ENCODE data around the gene TRPC4AP.
A peak's percentile ranks its signal among the peaks of the same experiment; 100 is the strongest.

Gene TRPC4AP

DNA sequence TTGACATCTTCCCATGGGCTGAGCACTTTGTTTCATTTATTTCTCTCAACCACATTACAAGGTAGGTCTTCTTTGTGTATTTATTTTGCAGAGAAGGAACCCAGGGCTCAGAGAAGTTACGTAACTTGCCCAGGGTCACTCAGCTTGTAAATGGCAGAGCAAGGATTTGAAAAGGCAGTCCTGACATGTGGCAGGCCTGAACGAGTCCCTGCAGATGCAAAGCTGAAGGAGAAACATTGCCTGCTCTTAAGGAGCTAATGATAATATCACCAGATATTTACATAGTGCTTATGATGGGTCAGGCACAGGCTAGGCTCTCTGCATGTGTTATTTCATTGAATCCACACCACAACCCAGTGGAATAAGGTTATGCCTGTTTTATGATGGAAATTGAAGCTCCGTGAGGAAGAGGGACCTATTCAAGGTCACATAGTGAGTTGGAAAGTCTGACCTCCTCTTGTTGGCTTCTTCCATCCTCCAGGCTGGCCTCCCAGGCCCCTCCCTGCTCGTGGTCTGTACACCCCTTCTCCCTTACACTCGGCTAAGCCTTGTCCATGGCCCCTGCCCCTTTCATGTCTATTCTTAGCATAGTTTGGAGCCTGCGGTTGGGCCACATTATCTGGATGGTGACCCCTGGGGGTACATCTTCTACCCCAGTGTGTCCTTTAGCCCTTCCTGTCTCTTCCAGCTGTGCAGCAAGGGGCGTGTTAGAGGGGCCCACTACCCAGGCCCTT, 124.4 kb downstream of the TRPC4AP start:
- no peak for DNase-seq (ENCODE audit: low read depth)

DNA sequence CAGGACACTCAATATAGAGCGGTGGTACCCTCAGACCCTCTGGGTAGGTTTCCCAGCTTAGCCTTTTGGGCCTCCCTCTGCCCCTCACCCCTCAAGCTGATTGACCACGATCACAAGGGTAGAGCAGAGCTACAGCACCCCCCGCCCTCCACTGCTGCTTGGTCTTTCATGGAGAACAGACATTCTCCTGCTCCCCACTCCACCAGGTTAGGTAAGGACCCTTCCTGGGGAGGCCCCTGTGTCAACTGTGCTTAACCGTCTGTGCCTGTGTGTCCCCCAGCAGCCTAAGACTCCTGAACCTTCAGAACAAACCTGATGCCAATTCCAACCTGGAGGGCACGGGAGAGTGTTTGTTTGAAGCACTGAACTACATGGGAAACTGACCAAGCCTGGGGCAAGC, 125.2 kb downstream of the TRPC4AP start:
- no peak for DNase-seq (ENCODE audit: low read depth)

DNA sequence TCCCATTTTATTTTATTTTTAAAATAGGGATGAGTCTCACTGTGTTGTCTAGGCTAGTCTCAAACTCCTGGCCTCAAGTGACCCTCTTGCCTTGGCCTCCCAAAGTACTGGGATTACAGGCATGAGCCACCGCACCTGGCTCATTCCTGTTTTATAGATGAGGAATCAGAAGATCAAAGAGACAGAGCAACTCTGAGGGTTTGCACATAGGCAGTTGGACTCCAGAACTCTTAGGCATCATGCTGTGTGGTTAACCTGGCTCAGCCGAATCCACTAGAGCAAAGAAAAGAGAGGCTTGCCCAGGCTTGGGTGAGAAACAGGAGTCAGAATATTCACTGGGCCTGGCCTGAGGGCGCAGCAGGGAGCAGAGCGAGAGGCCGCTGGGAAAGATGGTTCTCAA, 127.6 kb downstream of the TRPC4AP start:
- no peak for DNase-seq (ENCODE audit: low read depth)

DNA sequence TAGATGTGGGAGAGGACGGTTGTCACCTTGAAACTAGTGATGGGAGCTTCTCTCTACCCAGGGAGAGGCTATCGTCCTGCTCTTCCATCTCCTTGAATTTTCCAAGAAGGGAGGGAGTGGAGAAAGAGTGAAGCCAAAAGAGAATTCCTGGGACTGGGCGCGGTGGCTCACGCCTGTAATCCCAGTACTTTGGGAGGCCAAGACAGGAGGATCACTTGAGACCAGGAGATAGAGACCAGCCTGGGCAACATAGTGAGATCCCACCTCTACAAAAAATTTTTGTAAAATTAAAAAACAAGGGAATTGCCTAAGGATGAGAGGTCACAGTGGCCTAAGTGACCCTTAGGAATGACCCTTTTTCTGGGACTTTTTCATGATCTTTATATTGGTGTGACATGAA, 128.1 kb downstream of the TRPC4AP start:
- DNase-seq (ENCODE audit: low read depth) = no peak

DNA sequence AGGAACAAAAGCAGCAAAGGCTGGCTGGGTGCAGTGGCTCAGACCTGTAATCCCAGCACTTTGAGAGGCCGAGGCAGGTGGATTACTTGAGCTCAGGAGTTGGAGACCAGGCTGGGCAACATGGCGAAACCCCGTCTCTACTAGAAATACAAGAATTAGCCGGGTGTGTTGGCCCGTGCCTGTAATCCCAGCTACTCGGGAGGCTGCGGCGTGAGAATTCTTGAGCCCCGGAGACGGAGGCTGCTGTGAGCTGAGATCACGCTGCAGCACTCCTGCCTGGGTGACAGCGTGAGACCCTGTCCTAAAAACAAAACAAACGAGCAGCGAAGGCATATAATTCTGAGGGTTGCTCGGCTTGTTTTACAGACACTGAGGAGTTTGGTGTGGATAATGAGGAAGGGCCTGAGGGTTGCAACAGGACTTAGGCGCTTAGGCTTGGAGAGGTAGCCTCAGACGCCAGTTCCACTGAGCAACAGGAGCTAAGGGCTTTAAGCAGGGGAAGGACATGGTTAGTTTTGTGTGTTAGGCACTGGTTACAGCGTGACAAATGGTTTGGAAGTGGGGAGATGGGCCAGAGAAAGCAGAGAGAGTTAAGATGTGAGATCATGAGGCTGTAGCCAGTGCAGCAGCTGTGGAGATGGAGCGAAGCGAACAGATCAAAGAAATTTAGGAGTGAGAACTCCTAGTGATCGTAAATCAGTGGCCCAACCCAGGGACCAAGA, 135.7 kb downstream of the TRPC4AP start:
- no peak for DNase-seq (ENCODE audit: low read depth)

DNA sequence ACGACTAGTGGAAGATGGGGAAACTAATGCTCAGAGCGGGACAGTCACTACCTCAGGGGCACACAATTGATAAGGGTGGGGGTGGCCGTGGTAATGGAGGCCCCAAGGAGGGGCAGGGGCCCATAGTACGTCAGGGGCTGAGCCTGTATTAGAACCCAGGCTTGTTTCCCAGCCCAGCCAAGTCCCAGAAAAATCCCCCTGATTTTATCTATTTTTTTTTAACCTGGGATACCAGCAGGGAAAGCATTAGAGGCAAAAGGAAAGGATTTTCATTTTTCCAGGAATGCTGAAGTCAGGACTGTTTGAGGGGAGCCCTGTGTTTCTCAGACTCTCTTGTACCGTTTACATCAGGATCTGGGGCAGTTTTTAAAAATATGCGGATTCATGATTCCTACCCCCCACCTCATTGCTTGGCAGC, 136.6 kb downstream of the TRPC4AP start:
- DNase-seq (ENCODE audit: low read depth) = no peak

DNA sequence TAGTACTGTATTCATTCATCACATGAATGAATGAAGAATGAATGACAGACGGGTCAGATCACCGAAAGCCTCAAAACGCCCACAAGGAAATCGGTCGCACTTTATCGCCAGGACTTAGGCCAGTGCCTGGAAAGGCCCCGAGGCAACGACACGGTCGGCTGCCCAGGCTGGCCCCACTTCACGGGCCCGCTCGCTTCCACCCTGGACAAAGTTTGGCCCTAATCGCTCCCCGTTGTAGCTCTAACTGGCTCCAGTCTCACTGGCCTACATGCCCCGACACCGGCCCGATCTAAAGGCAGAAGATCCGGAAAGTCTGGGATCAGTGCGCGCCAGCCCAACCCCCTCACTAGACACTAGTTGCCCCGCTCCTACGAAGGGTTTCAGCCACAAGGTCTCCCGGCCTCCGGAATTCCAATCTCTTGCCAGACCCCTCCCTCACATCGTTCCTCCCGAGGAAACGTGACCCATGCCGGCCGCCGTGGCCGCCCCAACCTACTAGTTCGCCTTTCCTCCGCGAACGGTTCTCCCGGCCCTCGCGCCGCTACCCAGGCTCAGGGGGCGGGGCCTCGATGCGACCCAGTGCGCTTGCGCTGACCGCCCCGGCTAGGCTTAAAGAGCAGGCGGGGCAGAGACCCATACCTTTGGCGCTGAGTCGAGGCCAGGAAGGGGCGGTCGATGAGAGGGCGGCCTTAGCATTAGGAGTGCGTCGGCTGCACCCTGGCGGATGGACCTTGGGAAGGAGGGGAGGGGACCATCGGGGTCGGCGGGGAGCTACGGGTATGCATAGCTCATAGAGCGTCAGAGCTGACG, 137.2 kb downstream of the TRPC4AP start, which contains the start of the genes GSS and MYH7B:
Gene GSS, minus strand, starts transcription at position 576 of the 810 bp plus-strand sequence. CDS start 3,954 bp downstream, outside the sequence.
Gene MYH7B, plus strand, starts transcription at position 638 of the 810 bp plus-strand sequence. CDS start 22,138 bp downstream, outside the sequence.
- DNase-seq (ENCODE audit: low read depth) = peak; percentile 48

DNA sequence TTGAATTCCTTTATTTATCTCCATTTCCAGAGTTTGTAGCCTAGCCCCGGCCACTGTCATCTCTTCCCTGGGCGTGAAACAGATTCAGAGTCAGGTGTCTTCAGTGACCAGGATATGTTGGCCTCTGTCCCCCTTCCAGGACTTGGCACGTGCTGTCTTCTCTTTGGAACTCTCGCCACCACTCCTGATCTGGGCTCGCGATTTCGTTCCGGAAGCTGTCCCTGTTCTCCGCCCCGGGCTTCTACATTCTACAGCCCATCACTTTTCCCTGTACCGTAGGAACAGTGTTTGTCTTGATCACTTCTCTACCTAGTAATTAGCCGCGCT, 137.7 kb downstream of the TRPC4AP start:
- DNase-seq (ENCODE audit: low read depth) = no peak

DNA sequence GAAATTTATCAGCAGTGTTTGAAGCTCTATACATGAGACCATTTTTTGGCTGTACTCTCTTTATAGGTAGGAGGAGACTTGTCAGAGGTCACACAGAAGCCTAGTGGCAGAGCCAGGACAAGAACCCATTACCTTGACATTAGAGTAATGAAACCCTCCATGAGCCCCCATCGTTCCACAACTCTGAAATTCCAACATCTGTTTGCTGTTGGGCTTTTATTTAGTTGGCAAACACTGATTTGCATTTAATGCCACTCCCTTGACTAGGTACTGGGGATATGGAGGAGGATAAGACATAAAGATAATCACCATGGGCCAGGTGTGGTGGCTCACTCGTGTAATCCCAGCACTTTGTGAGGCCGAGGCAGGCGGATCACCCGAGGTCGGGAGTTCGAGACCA, 138.6 kb downstream of the TRPC4AP start:
- no peak for DNase-seq (ENCODE audit: low read depth)

DNA sequence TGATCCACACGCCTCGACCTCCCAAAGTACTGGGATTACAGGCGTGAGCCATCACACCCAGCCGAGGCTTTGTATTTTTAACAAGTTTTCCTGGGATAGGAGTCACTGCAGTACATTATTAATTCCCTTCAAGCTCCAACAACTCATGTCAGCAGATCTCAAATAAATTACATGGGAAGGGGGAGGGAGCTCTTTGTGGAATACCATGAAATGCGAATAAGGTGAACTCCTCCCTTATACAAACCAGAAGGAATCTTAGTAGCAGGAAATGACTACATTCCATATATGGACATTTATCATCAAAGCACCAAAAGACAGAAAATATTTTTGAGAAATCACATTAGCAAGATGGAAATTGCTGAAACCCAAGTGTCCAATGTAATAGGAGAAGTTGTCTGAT, 139.9 kb downstream of the TRPC4AP start:
- no peak for DNase-seq (ENCODE audit: low read depth)

Data from non-pigmented ciliary epithelial cell (primary cell).